DMS79 (cell line): ENCODE results near the gene NOP14.

Source experiments
- DNase-seq: peaks from one replicate; lab custom pipeline; 2025; lab: John Stamatoyannopoulos, UW

The NOP14 gene

GRCh38 chr4:2914256-2915126 lies 48.7 kb downstream of the NOP14 start:
- peak; percentile 19 for DNase-seq

GRCh38 chr4:2913168-2913567 lies 50.0 kb downstream of the NOP14 start:
- peak; percentile 42 for DNase-seq

GRCh38 chr4:2911868-2912267 lies 51.3 kb downstream of the NOP14 start:
- DNase-seq, result no peak

GRCh38 chr4:2910409-2910808 lies 52.8 kb downstream of the NOP14 start:
- no peak for DNase-seq

- no peak for DNase-seq
Measured at GRCh38 chr4:2909583-2909982, 53.6 kb downstream of the NOP14 start.

- no peak for DNase-seq
Measured at GRCh38 chr4:2908686-2909085, 54.5 kb downstream of the NOP14 start.

GRCh38 chr4:2907706-2908293 lies 55.4 kb downstream of the NOP14 start:
- no peak for DNase-seq

GRCh38 chr4:2907226-2907625 lies 56.0 kb downstream of the NOP14 start:
- DNase-seq, result no peak

- DNase-seq, result no peak
Measured at GRCh38 chr4:2906218-2906617, 57.0 kb downstream of the NOP14 start.

- DNase-seq, result no peak
Measured at GRCh38 chr4:2905544-2905943, 57.7 kb downstream of the NOP14 start.

GRCh38 chr4:2902126-2902525 lies 61.1 kb downstream of the NOP14 start:
- no peak for DNase-seq

GRCh38 chr4:2901186-2901585 lies 62.0 kb downstream of the NOP14 start:
- no peak for DNase-seq

- DNase-seq, result no peak
Measured at GRCh38 chr4:2900741-2901140, 62.5 kb downstream of the NOP14 start.

- no peak for DNase-seq
Measured at GRCh38 chr4:2898001-2898400, 65.2 kb downstream of the NOP14 start.

GRCh38 chr4:2893772-2894171 lies 69.4 kb downstream of the NOP14 start:
- no peak for DNase-seq

GRCh38 chr4:2891294-2891693 lies 71.9 kb downstream of the NOP14 start:
- DNase-seq, result no peak

- no peak for DNase-seq
Measured at GRCh38 chr4:2888886-2889285, 74.3 kb downstream of the NOP14 start.
